NCI-H128 (cell line): Measurements from ENCODE around the gene ART4.
A peak's percentile ranks its signal among the peaks of the same experiment; 100 is the strongest.

Experiments
- DNase-seq: peaks from one replicate; lab custom pipeline; 2025; ENCODE audit not compliant: unreplicated experiment; lab: John Stamatoyannopoulos, UW

ART4 gene

GRCh38 chr12:14843425-14843887 is at the start of gene ART4:
Gene ART4, minus strand, starts transcription at chr12:14843526. Its CDS starts 413 bp downstream, at chr12:14843113.
- DNase-seq = no peak

- DNase-seq = no peak
Measured at GRCh38 chr12:14892726-14893505, 49.6 kb upstream of the ART4 start.

- no peak for DNase-seq
Measured at GRCh38 chr12:14890701-14891100, 47.4 kb upstream of the ART4 start.

GRCh38 chr12:14886271-14886670 is 42.9 kb upstream of the ART4 start:
- no peak for DNase-seq

GRCh38 chr12:14885718-14886221 is 42.4 kb upstream of the ART4 start, which contains the start of gene MGP:
Gene MGP, minus strand, starts transcription at chr12:14885854. Its CDS starts 63 bp downstream, at chr12:14885791.
- DNase-seq = no peak

- peak; percentile 70 for DNase-seq
Measured at GRCh38 chr12:14884458-14884878, 41.1 kb upstream of the ART4 start.

GRCh38 chr12:14883686-14884085 is 40.4 kb upstream of the ART4 start:
- no peak for DNase-seq

GRCh38 chr12:14880890-14881453 is 37.6 kb upstream of the ART4 start:
- no peak for DNase-seq

GRCh38 chr12:14879222-14879933 is 36.1 kb upstream of the ART4 start:
- no peak for DNase-seq

- DNase-seq = no peak
Measured at GRCh38 chr12:14878488-14878887, 35.2 kb upstream of the ART4 start.

GRCh38 chr12:14876833-14877232 is 33.5 kb upstream of the ART4 start:
- DNase-seq = no peak

- no peak for DNase-seq
Measured at GRCh38 chr12:14874882-14875281, 31.6 kb upstream of the ART4 start.

- no peak for DNase-seq
Measured at GRCh38 chr12:14873440-14874185, 30.3 kb upstream of the ART4 start.

- no peak for DNase-seq
Measured at GRCh38 chr12:14871886-14872285, 28.6 kb upstream of the ART4 start.

GRCh38 chr12:14871247-14871646 is 27.9 kb upstream of the ART4 start:
- no peak for DNase-seq

- DNase-seq = no peak
Measured at GRCh38 chr12:14868916-14869506, 25.7 kb upstream of the ART4 start.

GRCh38 chr12:14860490-14860889 is 17.2 kb upstream of the ART4 start:
- no peak for DNase-seq

GRCh38 chr12:14858513-14858912 is 15.2 kb upstream of the ART4 start:
- no peak for DNase-seq

GRCh38 chr12:14854586-14855183 is 11.4 kb upstream of the ART4 start:
- DNase-seq = no peak

GRCh38 chr12:14853961-14854360 is 10.6 kb upstream of the ART4 start:
- DNase-seq = no peak
